SK-N-SH (cell line): ENCODE results near the gene CREB3. TPM values are rescaled to one million over a fixed set of nuclear protein-coding genes. Genes with fewer than 3 reads are reported as not detected.

Experiments used
- CTCF ChIA-PET: fragments of 300-600, 350-600 bp; formaldehyde crosslinking; extraction: SDS; loops from one replicate; lab custom pipeline; 2021; lab: Yijun Ruan, JAX
- POLR2A ChIA-PET: fragments of 350-600 bp; sonication (Branson Sonifier 250); formaldehyde crosslinking; extraction: SDS; loops from one replicate; lab custom pipeline; 2020; ENCODE audit warnings: antibody characterized with exemption, inconsistent platforms; lab: Yijun Ruan, JAX
- DNase-seq: peaks from one replicate; pipeline ENCODE4 v3.0.0; 2012
- H2AFZ ChIP-seq: fragments of 200-600 bp; sonication (generic); 2 replicates; pipeline ENCODE4 v1.8.1; 2016; ENCODE audit warnings: antibody characterized with exemption, mild to moderate bottlenecking, low read depth
- H3F3A ChIP-seq: fragments of 200-600 bp; sonication (generic); replicated peaks from 2 replicates; pipeline ENCODE3; 2016; ENCODE audit warnings: antibody characterized with exemption, mild to moderate bottlenecking; ENCODE audit not compliant: insufficient read depth
- H3K27ac ChIP-seq, 2 experiments: fragments of 200-500 bp in 1 of 2; fragments of 200-600 bp in 1 of 2; sonication (Bioruptor generic) in 1 of 2; sonication (generic), shearing (Covaris generic) in 1 of 2; 2 replicates each; pipeline versions ENCODE4 v1.5.1 to v1.6.1; 2014 to 2016; ENCODE audit warnings: low read depth in 2 of 2, inconsistent platforms in 1 of 2, low read length in 1 of 2, mild to moderate bottlenecking in 1 of 2, mixed read lengths in 1 of 2
- H3K27me3 ChIP-seq: fragments of 200-600 bp; sonication (generic), shearing (Covaris generic); 2 replicates; pipeline ENCODE4 v1.6.1; 2016; ENCODE audit warnings: mixed run types; ENCODE audit not compliant: insufficient read depth
- H3K36me3 ChIP-seq, 2 experiments: fragments of 200-500 bp in 1 of 2; fragments of 200-600 bp in 1 of 2; sonication (Bioruptor generic) in 1 of 2; sonication (generic) in 1 of 2; replicated peaks in 1 of 2; 2 replicates each; pipeline versions ENCODE3 to v1.5.1; 2014 to 2016; ENCODE audit warnings: low read length in 1 of 2, mild to moderate bottlenecking in 1 of 2; ENCODE audit not compliant: insufficient read depth in 2 of 2, control insufficient read depth in 1 of 2
- H3K4me1 ChIP-seq, 2 experiments: fragments of 200-500 bp in 1 of 2; fragments of 200-600 bp in 1 of 2; sonication (Bioruptor generic) in 1 of 2; sonication (generic), shearing (Covaris generic) in 1 of 2; 2 replicates each; pipeline versions ENCODE4 v1.5.1 to v1.6.1; 2014 to 2016; ENCODE audit warnings: low read depth in 1 of 2, low read length in 1 of 2, mixed run types in 1 of 2; ENCODE audit not compliant: insufficient read depth in 2 of 2, control insufficient read depth in 1 of 2
- H3K4me2 ChIP-seq: fragments of 200-600 bp; sonication (generic), shearing (Covaris generic); 2 replicates; pipeline ENCODE4 v1.6.1; 2017; ENCODE audit warnings: mixed run types
- H3K4me3 ChIP-seq, 2 experiments: fragments of 200-500 bp in 1 of 2; fragments of 200-600 bp in 1 of 2; sonication (Bioruptor generic) in 1 of 2; sonication (generic), shearing (Covaris generic) in 1 of 2; 2 replicates each; pipeline versions ENCODE4 v1.5.1 to v1.8.1; 2014 to 2016; ENCODE audit warnings: low read depth in 2 of 2, inconsistent platforms in 1 of 2, low read length in 1 of 2, mild to moderate bottlenecking in 1 of 2, mixed read lengths in 1 of 2, moderate library complexity in 1 of 2
- H3K79me2 ChIP-seq: fragments of 200-600 bp; sonication (generic); 2 replicates; pipeline ENCODE4 v1.8.1; 2017; ENCODE audit warnings: mild to moderate bottlenecking; ENCODE audit not compliant: insufficient read depth
- H3K9ac ChIP-seq: fragments of 200-600 bp; sonication (generic); 2 replicates; pipeline ENCODE4 v1.6.1; 2017; ENCODE audit warnings: mixed run types
- H3K9me2 ChIP-seq: fragments of 200-600 bp; sonication (generic); 2 replicates; pipeline ENCODE4 v1.6.1; 2017; ENCODE audit warnings: mixed run types
- H3K9me3 ChIP-seq: fragments of 200-600 bp; sonication (generic); 2 replicates; pipeline ENCODE4 v1.6.1; 2017; ENCODE audit warnings: mixed run types, mild to moderate bottlenecking, moderate library complexity
- H4K20me1 ChIP-seq: fragments of 200-600 bp; sonication (generic); 2 replicates; pipeline ENCODE4 v1.6.1; 2017; ENCODE audit warnings: mild to moderate bottlenecking, mixed run types; ENCODE audit not compliant: insufficient read depth
- CHD2 ChIP-seq: fragments of 150-350 bp; IDR thresholded peaks from 2 replicates; pipeline ENCODE4 v1.6.1; 2018; ENCODE audit warnings: low read length; ENCODE audit not compliant: partially characterized antibody
- EP300 ChIP-seq, 2 experiments: IDR thresholded peaks; 2 replicates each; pipeline versions ENCODE4 v1.4.0 to v1.6.1; 2012; ENCODE audit warnings: borderline replicate concordance in 1 of 2, low read depth in 1 of 2, low read length in 1 of 2
- FOSL2 ChIP-seq: IDR thresholded peaks from 2 replicates; pipeline ENCODE4 v1.4.0; 2012; ENCODE audit warnings: low read depth, mild to moderate bottlenecking, moderate library complexity, borderline replicate concordance
- FOXJ3 ChIP-seq: sonication (generic); formaldehyde crosslinking; IDR thresholded peaks from 2 replicates; pipeline ENCODE4 v1.5.1; 2020; ENCODE audit warnings: mild to moderate bottlenecking, missing genetic modification reagents
- FOXM1 ChIP-seq: IDR thresholded peaks from 2 replicates; pipeline ENCODE4 v1.4.0; 2012; ENCODE audit warnings: low read depth, mild to moderate bottlenecking
- JUND ChIP-seq: IDR thresholded peaks from 2 replicates; pipeline ENCODE4 v1.4.0; 2012
- MAX ChIP-seq: IDR thresholded peaks from 2 replicates; pipeline ENCODE4 v1.4.0; 2012; ENCODE audit warnings: low read depth
- POLR2AphosphoS5 ChIP-seq: IDR thresholded peaks from 2 replicates; pipeline ENCODE4 v1.6.1; 2012; ENCODE audit warnings: low read depth, low read length
- RCOR1 ChIP-seq: fragments of 150-350 bp; IDR thresholded peaks from 2 replicates; pipeline ENCODE4 v1.6.1; 2017; ENCODE audit warnings: antibody characterized with exemption, low read length
- REST ChIP-seq: IDR thresholded peaks from 2 replicates; pipeline ENCODE4 v1.6.1; 2012; ENCODE audit warnings: mild to moderate bottlenecking, low read depth, low read length, moderate library complexity
- RFX5 ChIP-seq: IDR thresholded peaks from 2 replicates; pipeline ENCODE4 v1.6.1; 2012; ENCODE audit warnings: mild to moderate bottlenecking, improper control_type of control experiment, low read length
- SMC3 ChIP-seq: IDR thresholded peaks from 2 replicates; pipeline ENCODE4 v1.6.1; 2012; ENCODE audit warnings: low read depth, low read length, improper control_type of control experiment
- TAF1 ChIP-seq: IDR thresholded peaks from 2 replicates; pipeline ENCODE4 v1.6.1; 2012; ENCODE audit warnings: low read depth, mild to moderate bottlenecking, low read length, moderate library complexity, borderline replicate concordance
- TCF12 ChIP-seq: IDR thresholded peaks from 2 replicates; pipeline ENCODE4 v1.4.0; 2012
- TEAD4 ChIP-seq: IDR thresholded peaks from 2 replicates; pipeline ENCODE4 v1.4.0; 2012; ENCODE audit warnings: mild to moderate bottlenecking, borderline replicate concordance; ENCODE audit not compliant: insufficient read depth
- YY1 ChIP-seq: IDR thresholded peaks from 2 replicates; pipeline ENCODE4 v1.4.0; 2012; ENCODE audit warnings: low read depth, mild to moderate bottlenecking
- WGBS: methylation state at CpG from one replicate; pipeline ENCODE4 v1.1.6; 2017; ENCODE audit warnings: low lambda C conversion rate; 5-methylcytosine and 5-hydroxymethylcytosine counted together
- polyA plus RNA-seq, 3 experiments: library from polyadenylated mRNA; depleted of rRNA; stranded (reverse); fragments of >200 nt; gene quantifications; 2 replicates each; pipeline ENCODE4 v1.2.3, GENCODE V29; 2012
- TF ChIP-seq, protein P1 (sequence below): IDR thresholded peaks from 2 replicates; pipeline ENCODE4 v1.4.0; 2012; ENCODE audit warnings: low read depth, borderline replicate concordance
- TF ChIP-seq, protein P2 (sequence below): IDR thresholded peaks from 2 replicates; pipeline ENCODE4; 2012
- TF ChIP-seq, protein P3 (sequence below): fragments of 150-350 bp; IDR thresholded peaks from 2 replicates; pipeline ENCODE4 v1.6.1; 2017; ENCODE audit warnings: antibody characterized with exemption, low read length, low read depth, borderline replicate concordance

The CREB3 gene
- polyA plus RNA-seq, 1 of the 3 experiments (the other 2 are of a cell fraction), result 38.6 TPM

- DNase-seq, result no peak
- Histone ChIP-seq H3K9ac (no peak overlapping the region), H3K9me2 (no peaks in the 10 kb centered on the region), H3K4me2 (no peak overlapping the region), H3K27me3 (no peaks in the 10 kb centered on the region), H2AFZ (no peak overlapping the region), H3F3A (no peaks in the 10 kb centered on the region), H3K4me3 (no peak overlapping the region), H3K4me1 (no peaks in the 10 kb centered on the region), H3K36me3 (peaks cover 74 to 97% of the 10 kb centered on the region in 2 experiments), H3K27ac (no peak overlapping the region), H3K9me3 (no peaks in the 10 kb centered on the region), H3K79me2 (peaks cover 14% of the 10 kb centered on the region), H4K20me1 (no peaks in the 10 kb centered on the region)
- ChIA-PET POLR2A (interaction anchor here (1.2 kb wide), 1 partner anchor 20 kb away, joined by 3 read pairs; no protein-coding TSS in a partner anchor), CTCF (interaction anchor here (10.5 to 19.9 kb wide), 2 partner anchors 11 to 23 kb away, joined by 68 to 183 read pairs; partner anchors contain the start of genes CREB3 and TLN1)
- TF ChIP-seq FOXJ3 (CRISPR knock-in tag) (no peak), RCOR1 (no peak), TEAD4 (no peak), REST (no peak), FOXM1 (no peak), MAX (no peak), EP300 (IDR thresholded peaks at IDR 0.05; ENCODE audit: borderline replicate concordance in 1 of 2, low read depth in 1 of 2, low read length in 1 of 2) (no peak), POLR2AphosphoS5 (no peak)
- TF ChIP-seq, protein P1, sequence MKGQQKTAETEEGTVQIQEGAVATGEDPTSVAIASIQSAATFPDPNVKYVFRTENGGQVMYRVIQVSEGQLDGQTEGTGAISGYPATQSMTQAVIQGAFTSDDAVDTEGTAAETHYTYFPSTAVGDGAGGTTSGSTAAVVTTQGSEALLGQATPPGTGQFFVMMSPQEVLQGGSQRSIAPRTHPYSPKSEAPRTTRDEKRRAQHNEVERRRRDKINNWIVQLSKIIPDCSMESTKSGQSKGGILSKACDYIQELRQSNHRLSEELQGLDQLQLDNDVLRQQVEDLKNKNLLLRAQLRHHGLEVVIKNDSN, result no peak
- 97% methylated on average over 13 of the region's 15 CpGs for WGBS
Measured at GRCh38 chr9:35718721-35719511, 13.6 kb upstream of the CREB3 start.

- H2AFZ ChIP-seq, result no peak overlapping the region
- no peak for TF ChIP-seq TAF1
- TF ChIP-seq CHD2, result no peak
- TF ChIP-seq TCF12, result no peak
- TF ChIP-seq SMC3, result no peak
- TF ChIP-seq FOSL2, result no peak
- TF ChIP-seq YY1, result no peak
- no peak for TF ChIP-seq RFX5
- no peak for TF ChIP-seq JUND
- TF ChIP-seq, protein P1, result no peak
- TF ChIP-seq, protein P2, sequence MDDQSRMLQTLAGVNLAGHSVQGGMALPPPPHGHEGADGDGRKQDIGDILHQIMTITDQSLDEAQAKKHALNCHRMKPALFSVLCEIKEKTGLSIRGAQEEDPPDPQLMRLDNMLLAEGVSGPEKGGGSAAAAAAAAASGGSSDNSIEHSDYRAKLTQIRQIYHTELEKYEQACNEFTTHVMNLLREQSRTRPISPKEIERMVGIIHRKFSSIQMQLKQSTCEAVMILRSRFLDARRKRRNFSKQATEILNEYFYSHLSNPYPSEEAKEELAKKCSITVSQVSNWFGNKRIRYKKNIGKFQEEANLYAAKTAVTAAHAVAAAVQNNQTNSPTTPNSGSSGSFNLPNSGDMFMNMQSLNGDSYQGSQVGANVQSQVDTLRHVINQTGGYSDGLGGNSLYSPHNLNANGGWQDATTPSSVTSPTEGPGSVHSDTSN, result no peak
- TF ChIP-seq, protein P3, sequence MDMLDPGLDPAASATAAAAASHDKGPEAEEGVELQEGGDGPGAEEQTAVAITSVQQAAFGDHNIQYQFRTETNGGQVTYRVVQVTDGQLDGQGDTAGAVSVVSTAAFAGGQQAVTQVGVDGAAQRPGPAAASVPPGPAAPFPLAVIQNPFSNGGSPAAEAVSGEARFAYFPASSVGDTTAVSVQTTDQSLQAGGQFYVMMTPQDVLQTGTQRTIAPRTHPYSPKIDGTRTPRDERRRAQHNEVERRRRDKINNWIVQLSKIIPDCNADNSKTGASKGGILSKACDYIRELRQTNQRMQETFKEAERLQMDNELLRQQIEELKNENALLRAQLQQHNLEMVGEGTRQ, result no peak
- ChIA-PET CTCF (interaction anchor here (10.5 to 19.9 kb wide), 2 partner anchors 10 to 24 kb away, joined by 68 to 183 read pairs; partner anchors contain the start of genes CREB3 and TLN1), POLR2A (no interaction called here)
- H3K9ac ChIP-seq, result no peak overlapping the region
- H3K79me2 ChIP-seq, result peaks cover 19% of the 10 kb centered on the region
- H4K20me1 ChIP-seq, result no peaks in the 10 kb centered on the region
- no peaks in the 10 kb centered on the region for H3K4me1 ChIP-seq
- DNase-seq, result no peak
- no peaks in the 10 kb centered on the region for H3F3A ChIP-seq
- 100% methylated on average over 4 of the region's 4 CpGs for WGBS
- H3K4me2 ChIP-seq, result no peak overlapping the region
- peaks cover 74 to 97% of the 10 kb centered on the region in 2 experiments for H3K36me3 ChIP-seq
- no peak overlapping the region for H3K27ac ChIP-seq
- no peaks in the 10 kb centered on the region for H3K27me3 ChIP-seq
- H3K4me3 ChIP-seq, result no peak overlapping the region
- H3K9me2 ChIP-seq, result no peaks in the 10 kb centered on the region
- no peaks in the 10 kb centered on the region for H3K9me3 ChIP-seq
Measured at GRCh38 chr9:35719546-35719945, 12.9 kb upstream of the CREB3 start.
